Natural killer cell (primary cell): ENCODE measurements around the gene TBC1D24. TPM values are rescaled to one million over a fixed set of nuclear protein-coding genes. Genes with fewer than 3 reads are reported as not detected.

Experiments used
- ATAC-seq, 3 donors: fragments of 150-1000 bp in 2 of 3; fragments of 200-7000 bp in 1 of 3; cut with Tn5 transposase; 1 replicate in 1 of 3; 2 replicates in 2 of 3; pipeline ENCODE4 v1.10.0; 2021; ENCODE audit warnings: mild to moderate bottlenecking in 2 of 3, moderate library complexity in 2 of 3
- DNase-seq, 2 donors: peaks; one replicate each; pipeline versions ENCODE4 v3.0.0 to v3.0.0-alpha.2; 2013 to 2021; ENCODE audit warnings: mixed read lengths in 1 of 2
- H3K27ac ChIP-seq: one replicate; pipeline ENCODE4 v1.5.1; 2013; ENCODE audit warnings: mild to moderate bottlenecking, low read length
- H3K27me3 ChIP-seq: one replicate; pipeline ENCODE4 v1.6.1; 2013; ENCODE audit warnings: low read length; ENCODE audit not compliant: control insufficient read depth, insufficient read depth
- H3K36me3 ChIP-seq: one replicate; pipeline ENCODE4 v1.6.1; 2013; ENCODE audit warnings: low read length; ENCODE audit not compliant: control insufficient read depth, insufficient read depth
- H3K4me1 ChIP-seq: one replicate; pipeline ENCODE4 v1.6.1; 2013; ENCODE audit warnings: low read length; ENCODE audit not compliant: control insufficient read depth, insufficient read depth
- H3K4me3 ChIP-seq: one replicate; pipeline ENCODE4 v1.5.1; 2013; ENCODE audit warnings: low read length
- H3K9me3 ChIP-seq: one replicate; pipeline ENCODE4 v1.6.1; 2013; ENCODE audit warnings: low read length; ENCODE audit not compliant: control insufficient read depth, insufficient read depth
- H3K27ac Mint-ChIP-seq, 2 donors: one replicate each; pipeline ENCODE4 v1.8.0; 2022; ENCODE audit warnings: mild to moderate bottlenecking in 2 of 2, mixed read lengths in 2 of 2, moderate library complexity in 1 of 2
- H3K27me3 Mint-ChIP-seq, 2 donors: one replicate each; pipeline ENCODE4 v1.8.0; 2022; ENCODE audit warnings: low read depth in 2 of 2, mixed read lengths in 2 of 2
- H3K36me3 Mint-ChIP-seq: one replicate; pipeline ENCODE4 v1.8.0; 2022; ENCODE audit warnings: mixed read lengths
- H3K4me1 Mint-ChIP-seq, 2 donors: one replicate each; pipeline ENCODE4 v1.8.0; 2022; ENCODE audit warnings: mixed read lengths in 2 of 2
- H3K4me3 Mint-ChIP-seq: one replicate; pipeline ENCODE4 v1.8.0; 2022; ENCODE audit warnings: mild to moderate bottlenecking, moderate library complexity, mixed read lengths
- H3K9me3 Mint-ChIP-seq, 2 donors: one replicate each; pipeline ENCODE4 v1.8.0; 2022; ENCODE audit warnings: mixed read lengths in 2 of 2
- WGBS: methylation state at CpG from one replicate; pipeline ENCODE4 v1.1.7; 2013; ENCODE audit warnings: missing lambda C conversion rate; ENCODE audit not compliant: insufficient coverage; 5-methylcytosine and 5-hydroxymethylcytosine counted together
- intact Hi-C: fragments of 100-400 bp; cut with micrococcal nuclease; formaldehyde crosslinking; loops from one replicate; pipeline ENCODE4 v1.14.2; 2022
- total RNA-seq, 4 donors: library from RNA; stranded (reverse); fragments of 120-200 nt in 1 of 4; gene quantifications; one replicate each; pipeline versions ENCODE4 v1.2.3 to v1.2.4, GENCODE V29; 2013 to 2022
- TF ChIP-seq, protein P1 (sequence below): fragments of 200-600 bp; IDR thresholded peaks from one replicate; pipeline ENCODE4 v1.8.0; 2022; ENCODE audit warnings: antibody characterized with exemption

Gene TBC1D24
- total RNA-seq, 3 donors from 2014 or later (not counting 1 experiment from before 2014, with no cell fraction given) = 7.2 to 13.0 (median 10.9) TPM

- Histone ChIP-seq H3K9me3 (no peaks in the 10 kb centered on the region), H3K4me3 (no peak overlapping the region), H3K36me3 (peaks cover 36% of the 10 kb centered on the region), H3K27ac (no peak overlapping the region), H3K4me1 (no peaks in the 10 kb centered on the region), H3K27me3 (no peaks in the 10 kb centered on the region)
- H3K27ac Mint-ChIP-seq = no peak overlapping the region
- ATAC-seq = no peak
- TF ChIP-seq, protein P1, sequence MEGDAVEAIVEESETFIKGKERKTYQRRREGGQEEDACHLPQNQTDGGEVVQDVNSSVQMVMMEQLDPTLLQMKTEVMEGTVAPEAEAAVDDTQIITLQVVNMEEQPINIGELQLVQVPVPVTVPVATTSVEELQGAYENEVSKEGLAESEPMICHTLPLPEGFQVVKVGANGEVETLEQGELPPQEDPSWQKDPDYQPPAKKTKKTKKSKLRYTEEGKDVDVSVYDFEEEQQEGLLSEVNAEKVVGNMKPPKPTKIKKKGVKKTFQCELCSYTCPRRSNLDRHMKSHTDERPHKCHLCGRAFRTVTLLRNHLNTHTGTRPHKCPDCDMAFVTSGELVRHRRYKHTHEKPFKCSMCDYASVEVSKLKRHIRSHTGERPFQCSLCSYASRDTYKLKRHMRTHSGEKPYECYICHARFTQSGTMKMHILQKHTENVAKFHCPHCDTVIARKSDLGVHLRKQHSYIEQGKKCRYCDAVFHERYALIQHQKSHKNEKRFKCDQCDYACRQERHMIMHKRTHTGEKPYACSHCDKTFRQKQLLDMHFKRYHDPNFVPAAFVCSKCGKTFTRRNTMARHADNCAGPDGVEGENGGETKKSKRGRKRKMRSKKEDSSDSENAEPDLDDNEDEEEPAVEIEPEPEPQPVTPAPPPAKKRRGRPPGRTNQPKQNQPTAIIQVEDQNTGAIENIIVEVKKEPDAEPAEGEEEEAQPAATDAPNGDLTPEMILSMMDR = no peak
- no peak overlapping the region for H3K4me3 Mint-ChIP-seq
- no peaks in the 10 kb centered on the region for H3K36me3 Mint-ChIP-seq
- WGBS = 96% methylated on average over 11 of the region's 11 CpGs
- H3K9me3 Mint-ChIP-seq = no peaks in the 10 kb centered on the region
- no peaks in the 10 kb centered on the region for H3K27me3 Mint-ChIP-seq
- intact Hi-C loops = no loop called here
- no peak for DNase-seq
- no peaks in the 10 kb centered on the region for H3K4me1 Mint-ChIP-seq
These were observed 26.9 kb upstream of the TBC1D24 start for GRCh38 chr16:2447920-2448583.

GRCh38 chr16:2449118-2449517 lies 25.8 kb upstream of the TBC1D24 start:
- no peaks in the 10 kb centered on the region for H3K9me3 Mint-ChIP-seq
- WGBS = 98% methylated on average over 25 of the region's 25 CpGs
- H3K36me3 Mint-ChIP-seq = no peaks in the 10 kb centered on the region
- H3K4me3 ChIP-seq = no peak overlapping the region
- peaks cover 43% of the 10 kb centered on the region for H3K36me3 ChIP-seq
- no peaks in the 10 kb centered on the region for H3K4me1 ChIP-seq
- intact Hi-C loops = no loop called here
- no peaks in the 10 kb centered on the region for H3K27me3 ChIP-seq
- no peaks in the 10 kb centered on the region for H3K4me1 Mint-ChIP-seq
- H3K27me3 Mint-ChIP-seq = no peaks in the 10 kb centered on the region
- DNase-seq (no peak), ATAC-seq (no peak)
- no peak overlapping the region for H3K27ac ChIP-seq
- no peak overlapping the region for H3K27ac Mint-ChIP-seq
- H3K9me3 ChIP-seq = no peaks in the 10 kb centered on the region
- no peak overlapping the region for H3K4me3 Mint-ChIP-seq
- TF ChIP-seq, protein P1 = no peak

GRCh38 chr16:2450535-2450934 lies 24.4 kb upstream of the TBC1D24 start:
- intact Hi-C loops = no loop called here
- no peaks in the 10 kb centered on the region for H3K9me3 ChIP-seq
- H3K27me3 Mint-ChIP-seq = no peaks in the 10 kb centered on the region

More at GRCh38 chr16:2450535-2450934, 24.4 kb upstream of the TBC1D24 start:
- Mint-ChIP-seq H3K4me1 (no peaks in the 10 kb centered on the region), H3K9me3 (no peaks in the 10 kb centered on the region), H3K36me3 (no peaks in the 10 kb centered on the region), H3K4me3 (no peak overlapping the region), H3K27ac (no peak overlapping the region)
- no peak for DNase-seq
- ATAC-seq = no peak
- no peak overlapping the region for H3K27ac ChIP-seq
- peaks cover 38% of the 10 kb centered on the region for H3K36me3 ChIP-seq
- H3K4me3 ChIP-seq = no peak overlapping the region
- 98% methylated on average over 8 of the region's 8 CpGs for WGBS
- TF ChIP-seq, protein P1 = no peak
- H3K4me1 ChIP-seq = no peaks in the 10 kb centered on the region
- H3K27me3 ChIP-seq = no peaks in the 10 kb centered on the region
